Smooth muscle cell (in vitro differentiated cells): ENCODE results near the gene ACKR3. TPM values are rescaled to one million over a fixed set of nuclear protein-coding genes. Genes with fewer than 3 reads are reported as not detected.

Experiments
- DNase-seq: peaks from one replicate; lab custom pipeline; 2025; ENCODE audit not compliant: unreplicated experiment; lab: John Stamatoyannopoulos, UW
- H2AFZ ChIP-seq: fragments of 200-600 bp; sonication (generic); 2 replicates; pipeline ENCODE4 v1.6.0; 2016; ENCODE audit warnings: antibody characterized with exemption, low read depth, mild to moderate bottlenecking
- H3F3A ChIP-seq: fragments of 200-600 bp; sonication (generic); 2 replicates; pipeline ENCODE4 v1.6.0; 2017; ENCODE audit warnings: antibody characterized with exemption, low read depth
- H3K27ac ChIP-seq: fragments of 200-600 bp; sonication (generic); 2 replicates; pipeline ENCODE4 v1.5.1; 2016; ENCODE audit warnings: low read depth, mild to moderate bottlenecking
- H3K27me3 ChIP-seq: fragments of 200-600 bp; sonication (generic); 2 replicates; pipeline ENCODE4 v1.6.1; 2016; ENCODE audit warnings: low read depth, mild to moderate bottlenecking
- H3K36me3 ChIP-seq: fragments of 200-600 bp; sonication (generic); 2 replicates; pipeline ENCODE4 v1.5.1; 2016; ENCODE audit warnings: low read depth
- H3K4me1 ChIP-seq: fragments of 200-600 bp; sonication (generic); 2 replicates; pipeline ENCODE4 v1.5.1; 2016; ENCODE audit warnings: low read depth
- H3K4me2 ChIP-seq: fragments of 200-600 bp; sonication (generic); 2 replicates; pipeline ENCODE4 v1.6.0; 2016; ENCODE audit warnings: mild to moderate bottlenecking
- H3K4me3 ChIP-seq: fragments of 200-600 bp; sonication (generic); 2 replicates; pipeline ENCODE4 v1.5.1; 2016; ENCODE audit warnings: mild to moderate bottlenecking
- H3K79me2 ChIP-seq: fragments of 200-600 bp; sonication (generic); 2 replicates; pipeline ENCODE4 v1.6.0; 2016; ENCODE audit warnings: low read depth, mild to moderate bottlenecking
- H3K9ac ChIP-seq: fragments of 200-600 bp; sonication (generic); 2 replicates; pipeline ENCODE4 v1.6.0; 2016; ENCODE audit warnings: low read depth
- H3K9me3 ChIP-seq: fragments of 200-600 bp; sonication (generic); replicated peaks from 2 replicates; pipeline ENCODE4 v1.5.1; 2016; ENCODE audit warnings: low read depth
- H4K20me1 ChIP-seq: fragments of 200-600 bp; sonication (generic); 2 replicates; pipeline ENCODE4 v1.6.0; 2016; ENCODE audit warnings: low read depth
- WGBS: methylation state at CpG from one replicate; pipeline ENCODE4 v1.1.7; 2016; ENCODE audit warnings: low lambda C conversion rate; 5-methylcytosine and 5-hydroxymethylcytosine counted together
- polyA plus RNA-seq: library from polyadenylated mRNA; unstranded; fragments of >200 nt; fragmentation: Nextera tagmentation; extraction: Ambion mirVana; gene quantifications from 2 replicates; pipeline ENCODE4 v1.2.1, GENCODE V29; 2016
- total RNA-seq: library from RNA; depleted of rRNA; stranded (reverse); fragments of >200 nt; gene quantifications from 2 replicates; pipeline ENCODE4 v1.2.3, GENCODE V29; 2014
- TF ChIP-seq, protein P1 (sequence below): fragments of 200-600 bp; sonication (generic); IDR thresholded peaks from 2 replicates; pipeline ENCODE4 v1.5.1; 2017; ENCODE audit warnings: borderline replicate concordance, mild to moderate bottlenecking, antibody characterized with exemption; ENCODE audit not compliant: insufficient read depth, poor library complexity, severe bottlenecking

Gene ACKR3
- total and polyA plus RNA-seq, 2 experiments from 2014 or later: 44.6 to 72.5 TPM

- Histone ChIP-seq H3F3A (no peaks in the 10 kb centered on the region), H3K79me2 (no peaks in the 10 kb centered on the region), H3K4me3 (no peak overlapping the region), H3K36me3 (no peaks in the 10 kb centered on the region), H3K9me3 (no peaks in the 10 kb centered on the region), H3K4me1 (no peaks in the 10 kb centered on the region), H3K27ac (no peak overlapping the region), H2AFZ (no peak overlapping the region), H3K4me2 (no peak overlapping the region), H3K9ac (no peak overlapping the region), H4K20me1 (no peaks in the 10 kb centered on the region), H3K27me3 (no peaks in the 10 kb centered on the region)
- 91% methylated on average over 7 of the region's 7 CpGs for WGBS
- no peak for DNase-seq
- TF ChIP-seq, protein P1, sequence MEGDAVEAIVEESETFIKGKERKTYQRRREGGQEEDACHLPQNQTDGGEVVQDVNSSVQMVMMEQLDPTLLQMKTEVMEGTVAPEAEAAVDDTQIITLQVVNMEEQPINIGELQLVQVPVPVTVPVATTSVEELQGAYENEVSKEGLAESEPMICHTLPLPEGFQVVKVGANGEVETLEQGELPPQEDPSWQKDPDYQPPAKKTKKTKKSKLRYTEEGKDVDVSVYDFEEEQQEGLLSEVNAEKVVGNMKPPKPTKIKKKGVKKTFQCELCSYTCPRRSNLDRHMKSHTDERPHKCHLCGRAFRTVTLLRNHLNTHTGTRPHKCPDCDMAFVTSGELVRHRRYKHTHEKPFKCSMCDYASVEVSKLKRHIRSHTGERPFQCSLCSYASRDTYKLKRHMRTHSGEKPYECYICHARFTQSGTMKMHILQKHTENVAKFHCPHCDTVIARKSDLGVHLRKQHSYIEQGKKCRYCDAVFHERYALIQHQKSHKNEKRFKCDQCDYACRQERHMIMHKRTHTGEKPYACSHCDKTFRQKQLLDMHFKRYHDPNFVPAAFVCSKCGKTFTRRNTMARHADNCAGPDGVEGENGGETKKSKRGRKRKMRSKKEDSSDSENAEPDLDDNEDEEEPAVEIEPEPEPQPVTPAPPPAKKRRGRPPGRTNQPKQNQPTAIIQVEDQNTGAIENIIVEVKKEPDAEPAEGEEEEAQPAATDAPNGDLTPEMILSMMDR: no peak
Observed at GRCh38 chr2:236618370-236618769, 48.7 kb downstream of the ACKR3 start.

DNA sequence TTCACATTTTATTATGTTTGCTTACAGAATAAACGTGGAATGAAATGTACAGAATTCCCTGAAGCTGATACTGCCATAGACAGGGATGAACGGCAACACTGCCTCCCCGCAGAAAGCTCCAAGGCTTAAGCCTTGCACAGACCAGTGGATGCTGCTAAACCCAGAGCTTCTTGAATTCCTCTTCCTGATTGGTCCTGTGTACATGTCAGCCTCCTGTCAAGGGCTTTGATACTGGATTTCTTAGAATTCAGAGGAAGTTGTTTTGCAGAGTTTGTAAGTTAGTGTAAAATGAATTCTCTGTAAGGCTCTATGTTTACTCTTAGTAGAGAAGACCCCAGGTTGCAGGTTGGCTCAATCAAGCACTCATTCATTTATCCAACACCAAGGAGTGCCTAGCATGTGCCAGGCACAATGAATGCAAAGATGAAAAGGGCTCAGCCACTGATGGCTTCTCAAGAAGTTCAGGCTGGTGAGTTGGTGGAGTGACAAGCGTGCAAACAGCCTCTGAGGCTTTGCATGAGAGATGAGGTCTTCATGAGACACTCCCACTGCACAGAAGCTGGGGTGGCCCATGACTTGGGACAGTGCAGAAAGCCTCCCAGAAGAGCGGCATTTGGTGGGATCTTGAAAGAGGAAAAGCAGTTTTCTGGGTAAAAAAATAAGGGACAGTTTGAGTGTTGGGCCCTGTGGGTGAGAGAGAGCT lies 50.4 kb downstream of the ACKR3 start:
- H3K27me3 ChIP-seq: no peaks in the 10 kb centered on the region
- no peaks in the 10 kb centered on the region for H3K79me2 ChIP-seq

GRCh38 chr2:236621786-236622185 lies 52.2 kb downstream of the ACKR3 start:
- WGBS: 96% methylated on average over 15 of the region's 15 CpGs
- Histone ChIP-seq H3K4me2 (no peak overlapping the region), H3K36me3 (no peaks in the 10 kb centered on the region), H2AFZ (no peak overlapping the region), H3K9me3 (no peaks in the 10 kb centered on the region), H3F3A (no peaks in the 10 kb centered on the region), H4K20me1 (no peaks in the 10 kb centered on the region), H3K27ac (no peak overlapping the region), H3K4me3 (no peak overlapping the region), H3K27me3 (no peaks in the 10 kb centered on the region), H3K79me2 (no peaks in the 10 kb centered on the region), H3K4me1 (no peaks in the 10 kb centered on the region), H3K9ac (no peak overlapping the region)
- DNase-seq: no peak
- TF ChIP-seq, protein P1: no peak

More for the DNA sequence above, 50.4 kb downstream of the ACKR3 start:
- Histone ChIP-seq H3K4me2 (no peak overlapping the region), H3K4me1 (no peaks in the 10 kb centered on the region), H3F3A (no peaks in the 10 kb centered on the region), H3K9ac (no peak overlapping the region), H3K4me3 (no peak overlapping the region), H3K36me3 (no peaks in the 10 kb centered on the region), H3K27ac (no peak overlapping the region), H4K20me1 (no peaks in the 10 kb centered on the region), H2AFZ (no peak overlapping the region), H3K9me3 (no peaks in the 10 kb centered on the region)
- DNase-seq: no peak
- TF ChIP-seq, protein P1: no peak
- 60% methylated on average over 5 of the region's 5 CpGs for WGBS

- H3K27ac ChIP-seq: no peak overlapping the region
- H3K9me3 ChIP-seq: no peaks in the 10 kb centered on the region
- no peaks in the 10 kb centered on the region for H4K20me1 ChIP-seq
- TF ChIP-seq, protein P1: no peak
- H3K4me1 ChIP-seq: no peaks in the 10 kb centered on the region
- no peak overlapping the region for H3K4me3 ChIP-seq
- WGBS: 73% methylated on average over 6 of the region's 6 CpGs
- H3F3A ChIP-seq: no peaks in the 10 kb centered on the region
- H3K36me3 ChIP-seq: no peaks in the 10 kb centered on the region
- H2AFZ ChIP-seq: no peak overlapping the region
- H3K79me2 ChIP-seq: no peaks in the 10 kb centered on the region
- no peak overlapping the region for H3K4me2 ChIP-seq
- H3K27me3 ChIP-seq: no peaks in the 10 kb centered on the region
- no peak for DNase-seq
- H3K9ac ChIP-seq: no peak overlapping the region
Observed at GRCh38 chr2:236622201-236622600, 52.6 kb downstream of the ACKR3 start.
